ENCODE measurements around the gene LTN1.
"Not testable (repeated sequence)": the region's sequence is repeated elsewhere in the genome, so short reads cannot be mapped to it uniquely, and the experiment has no call there.

The LTN1 gene

DNA sequence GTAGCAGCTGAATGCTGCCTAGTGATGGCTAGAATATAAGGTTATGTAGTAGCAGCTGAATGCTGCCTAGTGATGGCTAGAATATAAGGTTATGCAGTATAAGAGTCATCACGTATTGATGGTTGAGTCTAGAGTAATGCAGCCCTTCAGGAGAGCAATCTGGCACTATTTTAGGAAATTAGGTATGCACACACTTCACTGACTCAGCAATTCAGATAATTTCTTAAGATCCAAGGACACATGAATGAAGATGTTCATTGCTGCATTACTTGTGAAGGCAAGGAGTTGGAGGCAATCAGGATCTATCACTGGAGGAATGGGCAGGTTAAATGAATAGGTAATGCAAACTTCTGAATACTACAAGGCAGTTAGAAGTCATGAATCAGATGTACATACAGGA lies 13.6 kb downstream of the LTN1 start:
- no peak for DNase-seq (ENCODE audit: low read depth)

DNA sequence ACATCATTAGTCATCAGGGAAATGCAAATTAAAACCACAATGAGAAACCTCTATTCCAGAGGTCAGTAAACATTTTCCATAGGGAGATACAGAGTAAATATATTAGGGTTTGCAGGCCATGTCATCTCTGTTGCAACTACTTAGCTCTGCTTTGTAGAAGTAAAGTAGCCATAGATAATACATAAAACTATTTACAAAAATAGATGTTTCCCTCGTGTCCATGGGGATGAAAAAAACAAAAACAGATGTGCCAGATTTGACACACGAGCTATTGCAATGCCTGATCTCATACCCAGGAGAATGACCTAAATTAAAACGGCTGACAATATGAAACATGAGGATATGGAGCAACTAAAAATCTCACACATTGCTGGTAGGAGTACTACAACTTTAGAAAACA lies 17.3 kb downstream of the LTN1 start:
- DNase-seq (ENCODE audit: low read depth), result no peak

DNA sequence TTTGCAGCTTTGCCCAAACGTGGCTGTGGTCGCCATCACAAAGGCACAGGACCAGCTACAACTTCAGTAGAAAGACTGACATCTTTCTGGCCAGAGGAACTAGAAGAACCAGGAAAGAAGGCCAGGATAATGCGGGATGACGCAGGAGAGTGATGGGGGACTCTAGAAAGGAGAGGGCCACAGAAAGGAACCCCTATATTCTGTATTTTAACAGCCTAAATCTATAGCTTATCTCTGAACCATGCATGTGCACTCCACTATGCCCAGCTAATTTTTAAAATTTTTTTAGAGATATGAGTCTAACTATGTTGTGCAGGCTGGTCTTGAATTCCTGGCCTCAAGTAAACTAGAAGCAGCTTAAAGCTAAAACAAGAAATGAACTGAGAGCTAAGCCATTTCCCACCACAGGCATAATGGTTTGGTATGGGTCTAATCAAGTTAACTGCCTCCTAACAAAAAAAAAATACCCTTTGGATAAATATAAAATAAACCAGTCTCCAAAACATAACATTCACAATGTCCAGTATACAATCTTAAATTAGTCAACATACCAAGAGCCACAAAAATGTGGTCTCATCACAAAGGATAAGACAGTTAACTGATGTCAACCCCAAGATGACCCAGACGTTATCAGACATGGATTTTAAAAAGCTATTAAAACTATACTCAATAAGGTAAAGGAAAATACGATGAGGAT lies 18.0 kb downstream of the LTN1 start:
- no peak for DNase-seq (ENCODE audit: low read depth)

DNA sequence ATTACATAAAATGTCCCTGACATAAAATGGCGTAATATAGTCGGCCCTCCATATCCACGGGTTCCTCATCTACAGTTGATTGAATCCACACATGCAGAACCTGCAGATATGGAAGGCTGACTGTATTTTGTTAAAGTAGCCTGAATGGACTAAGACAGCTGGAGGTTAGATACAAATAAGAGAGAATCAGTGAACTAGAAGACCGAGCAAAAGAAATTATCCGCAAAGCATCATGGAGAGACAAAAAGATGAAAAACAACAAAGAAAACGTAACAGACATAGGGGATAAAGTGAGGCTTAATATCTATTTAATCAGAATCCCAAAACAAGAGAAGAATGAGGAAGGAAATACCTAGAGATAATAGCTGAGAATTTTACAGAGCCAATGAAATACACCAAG lies 20.3 kb downstream of the LTN1 start:
- DNase-seq (ENCODE audit: low read depth), result no peak

DNA sequence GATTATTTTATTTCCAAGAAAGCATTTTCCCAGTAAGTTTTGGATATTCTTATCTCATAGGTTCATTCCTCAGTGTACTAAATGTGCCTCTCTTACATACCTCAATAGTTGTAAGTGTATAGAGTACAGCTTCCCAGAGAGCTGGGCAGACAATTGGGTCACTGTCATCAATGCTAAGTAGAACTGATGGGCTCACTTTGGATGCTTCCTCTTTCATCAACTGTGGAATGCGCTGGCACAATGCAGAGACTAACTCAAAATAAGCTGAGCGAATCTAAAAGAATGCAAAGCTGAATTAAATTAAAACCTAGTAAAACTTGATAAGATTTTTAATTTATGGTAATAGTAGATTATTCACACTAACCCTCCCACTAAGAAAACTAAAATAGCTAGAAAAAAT lies 21.5 kb downstream of the LTN1 start:
- no peak for DNase-seq (ENCODE audit: low read depth)

DNA sequence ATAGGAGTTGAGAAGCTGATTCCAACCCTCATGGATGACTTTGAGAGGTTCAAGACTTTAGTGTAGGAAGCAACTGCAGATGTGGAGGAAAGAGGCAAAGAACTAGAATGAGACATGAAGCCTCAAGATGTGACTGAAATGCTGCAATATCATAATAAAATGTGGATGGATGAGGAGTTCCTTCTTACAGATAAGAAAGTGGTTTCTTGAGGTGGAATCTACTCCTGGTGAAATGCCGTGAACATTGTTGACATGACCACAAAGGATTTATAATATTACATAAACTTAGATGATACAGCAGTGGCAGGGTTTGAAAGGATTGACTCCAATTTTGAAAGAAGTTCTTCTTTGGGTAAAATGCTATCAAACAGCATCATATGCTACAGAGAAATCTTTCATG lies 28.8 kb downstream of the LTN1 start:
- no peak for DNase-seq (ENCODE audit: low read depth)

DNA sequence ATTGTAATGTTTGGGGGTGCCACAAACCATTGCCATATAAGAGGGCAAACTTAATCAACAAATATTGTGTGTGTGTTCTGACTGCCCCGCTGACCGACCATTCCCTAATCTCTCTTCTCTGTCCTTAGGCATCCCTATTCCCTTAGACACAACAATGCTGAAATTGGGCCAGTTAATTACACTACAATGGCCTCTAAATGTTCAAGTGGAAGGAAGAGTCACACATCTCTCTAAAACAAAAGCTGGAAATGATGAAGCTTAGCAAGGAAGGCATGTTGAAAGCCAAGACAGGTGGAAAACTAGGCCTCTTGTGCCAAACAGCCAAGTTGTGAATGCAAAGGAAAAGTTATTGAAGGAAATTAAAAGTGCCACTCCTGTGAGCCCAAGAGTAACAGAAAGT lies 30.2 kb downstream of the LTN1 start:
- no peak for DNase-seq (ENCODE audit: low read depth)

DNA sequence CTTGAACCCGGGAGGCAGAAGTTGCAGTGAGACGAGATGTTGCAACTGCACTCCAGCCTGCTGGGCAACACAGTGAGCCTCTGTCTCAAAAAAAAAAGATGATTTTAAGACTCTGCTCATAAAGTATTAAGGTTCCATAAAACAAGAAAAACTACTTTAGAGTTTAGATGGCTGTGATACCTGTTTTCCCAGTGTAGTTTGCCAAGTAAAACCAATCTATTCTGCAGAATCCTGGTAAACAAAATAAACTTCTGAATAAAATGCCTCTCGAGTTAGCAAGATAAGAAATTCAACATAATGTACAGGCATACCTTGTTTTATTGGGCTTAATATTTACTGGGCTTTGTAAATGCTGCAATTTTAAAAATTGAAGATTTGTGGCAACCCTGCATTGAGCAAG lies 30.8 kb downstream of the LTN1 start:
- DNase-seq (ENCODE audit: low read depth), result no peak

DNA sequence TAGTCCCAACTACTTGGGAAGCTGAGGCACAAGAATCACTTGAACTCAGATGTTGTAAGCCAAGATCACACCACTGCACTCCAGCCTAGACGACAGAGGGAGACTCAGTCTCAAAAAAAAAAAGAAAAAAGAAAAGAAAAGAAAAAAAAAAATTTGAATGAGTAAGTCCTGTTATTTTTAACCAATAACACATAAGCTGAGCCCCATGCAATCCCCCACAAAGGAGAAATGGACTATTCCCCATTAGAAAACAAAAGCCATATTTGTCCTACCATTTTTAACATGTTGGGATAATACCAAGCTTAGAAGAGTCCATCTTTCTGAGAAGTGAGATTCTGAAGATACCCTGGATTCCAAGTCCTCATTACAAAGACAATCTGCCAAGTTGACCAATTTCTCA lies 32.4 kb downstream of the LTN1 start:
- no peak for DNase-seq (ENCODE audit: low read depth)

DNA sequence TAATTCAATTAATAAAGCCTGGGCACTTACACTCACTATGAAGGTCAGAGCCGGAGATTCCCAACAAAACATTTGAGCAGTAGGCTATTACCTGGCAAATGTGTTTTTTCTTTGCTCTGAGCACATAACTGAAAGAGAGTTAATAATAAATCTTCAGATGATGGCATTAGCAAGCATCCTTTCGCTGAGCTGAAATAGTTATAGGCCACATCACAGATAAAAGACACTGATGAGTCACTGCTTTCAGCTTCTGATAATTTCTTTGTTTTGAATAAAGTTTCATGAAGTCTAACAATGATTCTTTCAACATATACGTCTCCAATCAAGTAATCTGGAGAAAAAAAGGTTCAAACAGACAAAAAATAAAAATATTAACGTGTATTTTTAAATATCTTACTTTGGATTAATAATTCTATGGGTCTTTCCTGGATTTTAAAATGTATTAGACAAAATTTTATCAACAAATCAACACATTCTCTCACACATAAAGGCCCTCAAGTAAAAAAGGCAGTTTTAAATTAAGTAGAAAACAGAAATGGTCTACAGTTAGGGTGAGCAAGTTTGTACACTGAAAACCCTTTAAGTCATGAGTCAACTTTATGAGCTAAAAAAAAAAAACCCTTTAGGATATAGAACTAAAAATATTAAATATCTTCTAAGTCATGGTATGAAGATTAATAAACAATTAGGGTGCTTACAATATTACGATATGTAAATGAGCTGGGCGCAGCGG lies 33.1 kb downstream of the LTN1 start:
- no peak for DNase-seq (ENCODE audit: low read depth)

DNA sequence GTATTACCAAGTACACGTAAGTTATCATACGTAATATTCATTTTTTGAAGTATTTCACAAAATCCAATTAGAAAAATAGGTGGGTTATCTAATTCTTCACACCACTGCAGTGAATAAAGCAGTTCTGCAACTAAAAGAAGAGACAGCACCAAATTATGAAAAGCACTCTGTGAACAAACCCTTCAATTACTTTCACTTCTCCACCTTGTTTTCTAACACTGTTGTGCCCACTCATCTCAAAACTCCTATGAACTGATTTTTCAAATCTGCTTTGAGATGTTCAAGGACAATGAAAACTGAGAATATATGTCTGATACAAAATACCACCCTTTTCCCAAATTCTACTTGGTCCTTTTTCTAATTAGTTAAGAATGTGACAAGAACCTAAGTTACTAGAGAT lies 39.4 kb downstream of the LTN1 start:
- DNase-seq (ENCODE audit: low read depth), result no peak

DNA sequence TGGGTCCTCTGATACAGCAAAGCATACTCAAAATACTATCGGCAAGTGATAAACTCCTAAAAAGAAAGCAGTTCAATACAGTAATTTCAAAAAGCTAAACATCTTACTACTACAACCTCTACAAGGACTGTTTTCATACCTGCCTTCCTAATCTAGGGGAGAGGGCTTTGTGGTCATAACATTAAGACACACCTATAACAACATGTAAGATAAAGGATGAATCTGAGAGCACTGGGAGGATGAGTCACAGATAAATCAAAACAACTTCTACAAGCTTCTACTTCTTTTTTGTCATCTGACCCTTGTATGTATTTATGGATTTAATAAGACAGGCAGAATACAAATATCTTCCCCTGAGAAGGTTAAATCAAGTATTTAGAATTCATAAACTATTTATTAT lies 40.0 kb downstream of the LTN1 start:
- DNase-seq (ENCODE audit: low read depth), result no peak

DNA sequence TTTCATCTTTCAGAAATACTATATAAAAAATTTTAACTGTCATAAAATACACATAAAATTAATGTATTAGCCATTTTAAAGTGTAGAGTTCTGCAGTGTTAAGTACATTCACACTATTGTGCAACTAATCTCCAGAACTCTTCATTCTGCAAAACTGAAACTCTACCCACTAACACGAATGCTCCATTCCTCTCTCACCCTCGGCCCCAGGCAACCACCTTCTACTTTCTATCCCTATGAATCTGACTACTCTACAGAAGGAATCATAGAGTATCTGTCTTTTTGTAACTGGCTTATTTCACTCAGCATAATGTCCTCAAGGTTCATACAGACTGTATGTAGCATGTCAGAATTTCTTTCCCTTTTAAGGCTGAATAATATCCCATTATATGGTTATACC lies 43.4 kb downstream of the LTN1 start:
- no peak for DNase-seq (ENCODE audit: low read depth)

DNA sequence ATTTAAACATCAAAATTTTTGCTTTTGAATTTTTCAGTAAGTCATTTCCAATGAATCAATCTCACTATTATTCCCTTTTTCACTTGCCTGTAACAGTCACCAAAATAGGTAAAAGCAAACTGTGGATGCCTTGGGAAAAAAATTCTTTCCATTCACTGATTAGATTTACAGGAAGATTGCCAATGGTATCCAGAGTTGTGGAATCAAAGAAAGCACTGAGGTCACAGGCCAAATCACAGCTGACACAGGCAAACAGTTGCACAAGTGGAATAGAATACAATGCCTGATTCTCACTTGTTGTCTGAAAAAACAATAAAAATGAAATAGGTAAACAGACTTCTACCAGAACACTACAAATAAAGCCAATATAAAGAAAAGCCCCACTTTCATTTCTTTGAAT lies 48.4 kb downstream of the LTN1 start:
- DNase-seq (ENCODE audit: low read depth), result no peak

DNA sequence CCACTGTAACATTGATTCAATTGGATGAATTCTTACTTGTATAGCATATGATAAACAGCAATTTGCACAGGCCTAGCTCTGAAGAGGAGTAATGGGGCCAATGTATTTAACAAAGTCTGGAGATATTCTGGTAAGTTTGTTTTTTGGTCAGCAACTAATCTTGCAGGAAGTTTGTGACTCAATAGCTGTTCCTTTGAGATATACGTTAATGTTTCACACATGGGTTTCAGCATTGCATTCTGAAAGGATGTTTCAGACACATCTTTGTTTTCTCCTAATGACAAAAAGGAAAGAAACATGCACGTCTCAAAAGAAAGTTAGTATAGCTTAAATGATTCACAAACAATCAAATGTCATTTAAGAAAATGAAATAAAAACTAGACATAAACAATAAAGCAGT lies 49.0 kb downstream of the LTN1 start:
- DNase-seq (ENCODE audit: low read depth), result no peak

DNA sequence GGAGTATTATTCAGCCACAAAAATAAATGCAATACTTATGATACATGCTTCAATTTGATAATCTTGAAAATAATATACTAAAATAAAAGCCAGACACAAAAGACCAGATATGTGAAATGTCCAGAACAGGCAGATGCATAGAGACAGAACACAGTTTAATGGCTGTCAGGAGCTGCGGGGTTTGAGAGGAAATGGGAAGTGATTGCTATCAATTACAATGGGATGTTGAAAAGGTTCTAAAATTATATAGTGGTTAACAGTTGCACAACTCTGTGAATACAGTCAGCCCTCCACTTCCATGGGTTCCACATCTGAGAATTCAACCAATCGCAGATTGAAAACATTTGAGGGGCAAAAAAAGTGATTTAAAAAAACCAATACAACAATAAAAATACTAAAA lies 54.0 kb downstream of the LTN1 start:
- DNase-seq (ENCODE audit: low read depth), result no peak

DNA sequence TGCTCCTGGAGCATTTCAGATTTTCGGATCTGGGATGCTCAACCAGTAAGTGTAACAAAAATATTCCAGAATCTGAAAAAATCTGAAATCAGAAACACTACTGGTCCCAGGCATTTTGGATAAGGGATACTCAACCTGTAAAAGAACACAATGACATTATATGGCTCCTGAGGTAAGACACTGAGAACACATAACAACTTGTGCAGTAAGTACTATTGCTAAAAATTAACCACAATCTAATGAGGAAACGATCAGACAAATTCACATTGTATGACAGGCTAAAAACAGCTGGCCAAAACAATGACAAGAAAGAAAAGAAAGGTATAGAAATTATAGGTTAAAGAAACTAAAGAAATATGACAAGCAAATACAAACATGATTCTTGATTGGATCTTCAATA lies 54.9 kb downstream of the LTN1 start:
- DNase-seq (ENCODE audit: low read depth), result no peak

DNA sequence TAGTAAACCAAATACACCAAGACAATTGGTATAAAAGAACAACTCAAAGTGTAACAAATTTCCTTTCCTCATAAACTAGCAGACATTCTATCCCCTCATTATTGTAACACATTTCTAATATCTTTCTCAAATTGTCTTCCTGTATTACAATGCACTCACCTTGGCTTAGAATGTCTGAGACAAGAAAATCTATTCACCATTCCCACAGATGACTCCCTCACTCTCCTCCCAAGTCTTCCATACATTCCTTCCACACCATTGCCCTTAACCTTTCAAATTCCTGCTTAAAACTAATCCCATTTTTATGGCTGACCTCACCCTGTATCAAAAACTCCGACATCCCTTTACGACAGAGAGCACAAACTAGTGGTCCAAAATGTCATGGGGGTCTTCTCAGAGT lies 56.0 kb downstream of the LTN1 start:
- no peak for DNase-seq (ENCODE audit: low read depth)

DNA sequence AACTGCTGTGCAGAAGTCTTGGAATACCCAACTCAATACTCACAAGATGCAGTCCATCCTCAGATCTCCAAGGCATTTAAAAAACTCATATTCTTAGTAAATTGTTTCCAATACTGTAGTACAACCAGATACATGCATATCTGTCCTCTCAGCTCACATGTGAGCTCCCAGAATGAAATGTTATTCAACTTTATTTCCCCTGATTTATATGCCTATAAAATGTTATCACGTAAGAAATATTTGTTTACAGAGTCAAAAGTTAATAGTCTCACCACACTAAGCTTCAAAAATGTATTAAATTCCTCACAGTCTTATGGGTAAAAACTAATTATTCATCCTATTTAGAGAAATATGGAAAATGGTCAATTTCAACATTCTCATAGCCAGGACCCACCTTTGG lies 56.6 kb downstream of the LTN1 start:
- DNase-seq (ENCODE audit: low read depth), result no peak

DNA sequence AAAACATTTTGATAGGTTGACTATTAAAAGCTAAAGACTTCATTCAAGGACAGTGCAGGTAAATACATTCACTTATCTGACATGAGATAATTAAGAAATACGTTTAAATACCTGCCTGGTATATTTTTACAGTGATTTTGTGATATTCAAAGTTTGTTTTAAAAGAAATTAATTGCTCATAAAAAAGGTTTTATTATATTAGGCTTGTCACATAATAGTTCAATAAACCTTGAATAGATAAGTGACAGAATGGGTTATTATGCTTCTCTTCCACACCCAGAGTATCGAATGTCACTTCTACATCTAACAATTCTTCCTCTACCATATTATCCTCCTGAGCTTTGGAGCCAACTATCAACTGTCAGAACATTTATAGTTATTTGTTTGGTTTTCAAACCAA lies 60.0 kb downstream of the LTN1 start:
- no peak for DNase-seq (ENCODE audit: low read depth)

DNA sequence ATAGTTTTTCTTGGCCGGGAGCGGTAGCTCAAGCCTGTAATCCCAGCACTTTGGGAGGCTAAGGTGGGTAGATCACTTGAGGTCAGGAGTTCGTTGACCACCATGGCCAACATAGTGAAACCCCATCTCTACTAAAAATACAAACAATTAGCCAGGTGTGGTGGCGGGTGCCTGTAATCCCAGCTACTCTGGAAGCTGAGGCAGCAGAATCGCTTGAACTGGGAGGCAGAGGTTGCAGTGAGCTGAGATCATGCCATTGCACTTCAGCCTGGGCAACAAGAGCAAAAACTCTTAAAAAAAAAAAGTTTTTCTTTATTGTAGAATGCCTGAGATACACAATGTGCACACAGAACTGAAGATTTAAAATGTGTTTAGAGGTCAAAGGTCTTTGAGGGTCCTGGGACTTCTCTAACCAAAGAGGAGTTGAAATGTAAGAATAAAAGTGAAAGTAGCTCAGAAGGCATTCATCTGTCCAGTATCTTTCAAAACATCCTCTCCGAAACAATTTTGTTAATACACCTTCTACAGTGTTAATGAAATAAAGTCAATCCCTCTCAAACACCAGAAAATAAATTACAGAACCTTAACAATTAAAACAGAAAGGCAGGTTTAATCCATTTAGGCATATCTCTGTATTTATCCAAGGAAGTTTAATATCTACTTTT lies 60.8 kb downstream of the LTN1 start:
- not testable (repeated sequence) for DNase-seq (ENCODE audit: low read depth)

DNA sequence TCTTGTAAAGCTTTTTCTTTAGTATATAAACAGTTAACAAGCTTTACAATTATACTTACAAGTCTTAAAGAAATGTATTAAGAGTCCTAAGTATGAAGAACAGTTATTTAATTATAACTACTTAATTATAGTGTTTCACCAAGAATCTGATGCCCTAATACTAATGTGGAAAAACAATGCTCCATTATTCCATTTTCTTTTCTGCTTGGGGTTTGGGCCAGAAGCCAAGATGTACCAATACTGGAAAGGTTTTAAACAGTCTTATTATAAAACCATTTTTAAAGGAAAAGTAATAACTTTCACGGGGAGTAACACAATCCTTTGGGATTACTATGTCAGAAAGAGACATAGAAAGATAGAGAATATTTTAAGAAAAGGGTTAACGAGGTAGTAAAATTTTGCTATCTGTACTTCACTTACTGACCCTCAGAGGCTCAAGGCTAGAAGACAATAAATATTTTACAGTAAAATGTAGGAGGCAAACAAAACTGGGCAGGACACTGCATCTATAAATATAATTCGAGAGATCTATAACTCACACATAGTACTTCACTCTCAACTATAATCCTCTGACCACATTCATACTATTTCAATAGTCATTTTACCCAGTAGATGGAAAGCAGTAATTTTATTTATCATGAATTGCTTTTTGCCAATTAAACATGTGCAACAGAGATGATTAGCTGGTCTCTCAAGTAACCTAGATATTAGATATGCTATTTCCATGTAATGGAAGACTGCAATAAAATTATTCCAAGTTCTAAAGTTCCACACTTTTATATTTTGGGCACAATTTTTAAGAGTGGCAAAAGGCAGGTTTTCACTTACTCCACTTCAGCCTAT lies 63.9 kb downstream of the LTN1 start:
- no peak for DNase-seq (ENCODE audit: low read depth)

DNA sequence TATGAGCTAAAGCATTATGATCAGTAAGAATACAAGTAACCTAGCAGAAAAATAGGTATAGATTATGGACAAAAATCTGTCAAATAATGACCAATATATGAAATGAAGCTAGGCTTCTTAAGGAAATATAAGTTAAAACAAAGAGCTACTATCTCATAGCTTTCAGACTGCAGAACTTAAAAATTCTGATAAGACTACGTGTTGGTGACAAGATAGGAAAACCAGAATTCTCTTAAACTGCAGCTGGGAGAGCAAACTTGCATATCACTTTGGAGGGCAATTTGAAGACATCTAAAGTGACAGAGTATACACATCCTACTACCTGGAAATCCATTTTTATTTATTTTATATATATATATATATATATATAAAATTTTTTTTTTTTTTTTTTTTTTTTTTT lies 65.5 kb downstream of the LTN1 start:
- no peak for DNase-seq (ENCODE audit: low read depth)

All from stimulated activated CD8-positive, alpha-beta memory T cell treated with anti-CD3 and anti-CD28 coated beads, Interleukin-15, amount 100 ng/mL, for 24 hours (primary cell).